GM23338 (cell line): ENCODE measurements around the gene DPH2. TPM values are rescaled to one million over a fixed set of nuclear protein-coding genes. Genes with fewer than 3 reads are reported as not detected.

ENCODE experiments used
- ATAC-seq: fragments of 200-7000 bp; cut with Tn5 transposase; 3 replicates; pipeline ENCODE4 v1.9.1; 2020
- DNase-seq: peaks from one replicate; pipeline ENCODE4 v3.0.0-alpha.2; 2015; ENCODE audit warnings: low spot score
- H2AFZ ChIP-seq: fragments of 200-600 bp; sonication (generic); 2 replicates; pipeline ENCODE4 v1.8.0; 2016; ENCODE audit warnings: antibody characterized with exemption, mild to moderate bottlenecking, moderate library complexity
- H3F3A ChIP-seq: fragments of 200-600 bp; sonication (generic); replicated peaks from 2 replicates; pipeline ENCODE4 v1.8.0; 2017; ENCODE audit warnings: antibody characterized with exemption, mixed run types, low read depth
- H3K27ac ChIP-seq: fragments of 200-600 bp; sonication (generic); 2 replicates; pipeline ENCODE4 v1.6.1; 2016; ENCODE audit warnings: low read depth
- H3K27me3 ChIP-seq: fragments of 200-600 bp; sonication (generic); 2 replicates; pipeline ENCODE4 v1.8.0; 2016; ENCODE audit warnings: mild to moderate bottlenecking, mixed run types, moderate library complexity; ENCODE audit not compliant: insufficient read depth
- H3K36me3 ChIP-seq: fragments of 200-600 bp; sonication (generic); 2 replicates; pipeline ENCODE4 v1.8.0; 2016; ENCODE audit warnings: mild to moderate bottlenecking; ENCODE audit not compliant: insufficient read depth
- H3K4me1 ChIP-seq: fragments of 200-600 bp; sonication (generic); 2 replicates; pipeline ENCODE4 v1.8.0; 2016; ENCODE audit warnings: mild to moderate bottlenecking, moderate library complexity; ENCODE audit not compliant: insufficient read depth
- H3K4me2 ChIP-seq: fragments of 200-600 bp; sonication (generic); 2 replicates; pipeline ENCODE4 v1.7.1; 2017; ENCODE audit warnings: mixed run types
- H3K4me3 ChIP-seq: fragments of 200-600 bp; sonication (generic); 2 replicates; pipeline ENCODE4 v1.6.1; 2016; ENCODE audit warnings: mixed run types
- H3K79me2 ChIP-seq: fragments of 200-600 bp; sonication (generic); replicated peaks from 2 replicates; pipeline ENCODE4 v1.8.0; 2017; ENCODE audit warnings: mild to moderate bottlenecking; ENCODE audit not compliant: insufficient read depth
- H3K9me2 ChIP-seq: fragments of 200-600 bp; sonication (generic); 2 replicates; pipeline ENCODE4 v1.8.0; 2017; ENCODE audit not compliant: insufficient read depth
- H4K20me1 ChIP-seq: fragments of 200-600 bp; sonication (generic); replicated peaks from 2 replicates; pipeline ENCODE4 v1.8.0; 2017; ENCODE audit warnings: mild to moderate bottlenecking; ENCODE audit not compliant: insufficient read depth
- H3K27ac Mint-ChIP-seq: 2 replicates; pipeline ENCODE4 v1.8.0; 2020; ENCODE audit warnings: inconsistent platforms, mild to moderate bottlenecking, moderate library complexity, mixed read lengths
- H3K27me3 Mint-ChIP-seq: 3 replicates; pipeline ENCODE4 v1.8.0; 2022; ENCODE audit warnings: low read depth, mild to moderate bottlenecking, moderate library complexity, mixed read lengths, inconsistent platforms; ENCODE audit not compliant: insufficient read depth, poor library complexity
- H3K36me3 Mint-ChIP-seq: 3 replicates; pipeline ENCODE4 v1.8.0; 2021; ENCODE audit warnings: low read depth, mild to moderate bottlenecking, inconsistent platforms, moderate library complexity, mixed read lengths
- H3K4me1 Mint-ChIP-seq: 3 replicates; pipeline ENCODE4 v1.8.0; 2020; ENCODE audit warnings: mild to moderate bottlenecking, inconsistent platforms, mixed read lengths
- H3K4me3 Mint-ChIP-seq: 3 replicates; pipeline ENCODE4 v1.8.0; 2021; ENCODE audit warnings: moderate library complexity, mild to moderate bottlenecking, inconsistent platforms, mixed read lengths
- H3K9me3 Mint-ChIP-seq: 3 replicates; pipeline ENCODE4 v1.8.0; 2020; ENCODE audit warnings: moderate library complexity, mild to moderate bottlenecking, inconsistent platforms, mixed read lengths
- CREB1 ChIP-seq: fragments of 250-450 bp; sonication (Bioruptor Pico); IDR thresholded peaks from 2 replicates; pipeline ENCODE4 v1.5.0; 2020; ENCODE audit warnings: low read depth, mild to moderate bottlenecking, moderate library complexity
- EZH2 ChIP-seq: fragments of 200-600 bp; sonication (generic); IDR thresholded peaks from one replicate; pipeline ENCODE4 v1.8.0; 2017; ENCODE audit warnings: antibody characterized with exemption, mild to moderate bottlenecking, low read depth; ENCODE audit not compliant: unreplicated experiment
- NANOG ChIP-seq: IDR thresholded peaks from 2 replicates; pipeline ENCODE4 v1.6.1; 2016; ENCODE audit warnings: antibody characterized with exemption, borderline replicate concordance
- POLR2AphosphoS5 ChIP-seq: IDR thresholded peaks from 2 replicates; pipeline ENCODE4 v1.6.1; 2016; ENCODE audit warnings: antibody characterized with exemption, low read depth
- STAT1 ChIP-seq: IDR thresholded peaks from one replicate; pipeline ENCODE4 v1.6.1; 2016; ENCODE audit warnings: antibody characterized with exemption; ENCODE audit not compliant: unreplicated experiment
- ZNF114 ChIP-seq: fragments of 250-450 bp; sonication (Bioruptor Pico); IDR thresholded peaks from 2 replicates; pipeline ENCODE4 v1.5.0; 2020; ENCODE audit warnings: mild to moderate bottlenecking, moderate library complexity
- ZNF331 ChIP-seq: fragments of 250-450 bp; sonication (Bioruptor Pico); IDR thresholded peaks from 2 replicates; pipeline ENCODE4 v1.5.0; 2020; ENCODE audit warnings: low read depth, mild to moderate bottlenecking, moderate library complexity
- polyA plus RNA-seq: library from polyadenylated mRNA; unstranded; fragments of >200 nt; fragmentation: Nextera tagmentation; extraction: Ambion mirVana; gene quantifications from 2 replicates; pipeline ENCODE4 v1.2.1, GENCODE V29; 2016
- total RNA-seq: library from RNA; depleted of rRNA; stranded (reverse); fragments of >200 nt; shearing (Covaris generic); gene quantifications from 2 replicates; pipeline ENCODE4 v1.2.3, GENCODE V29; 2014
- TF ChIP-seq, protein P1 (sequence below), 2 experiments: fragments of 200-600 bp in 1 of 2; sonication (generic) in 1 of 2; conservative IDR thresholded peaks; 2 replicates each; pipeline versions ENCODE4 v1.5.1 to v1.6.1; 2016 to 2017; ENCODE audit warnings: antibody characterized with exemption in 2 of 2, low read depth in 2 of 2, mild to moderate bottlenecking in 2 of 2, moderate library complexity in 1 of 2
- TF ChIP-seq, protein P2 (sequence below): fragments of 250-450 bp; sonication (Bioruptor Pico); IDR thresholded peaks from 2 replicates; pipeline ENCODE4 v1.5.0; 2020; ENCODE audit warnings: mild to moderate bottlenecking, moderate library complexity

Gene DPH2
- total and polyA plus RNA-seq, 2 experiments from 2014 or later, result 32.1 to 90.3 TPM

DNA sequence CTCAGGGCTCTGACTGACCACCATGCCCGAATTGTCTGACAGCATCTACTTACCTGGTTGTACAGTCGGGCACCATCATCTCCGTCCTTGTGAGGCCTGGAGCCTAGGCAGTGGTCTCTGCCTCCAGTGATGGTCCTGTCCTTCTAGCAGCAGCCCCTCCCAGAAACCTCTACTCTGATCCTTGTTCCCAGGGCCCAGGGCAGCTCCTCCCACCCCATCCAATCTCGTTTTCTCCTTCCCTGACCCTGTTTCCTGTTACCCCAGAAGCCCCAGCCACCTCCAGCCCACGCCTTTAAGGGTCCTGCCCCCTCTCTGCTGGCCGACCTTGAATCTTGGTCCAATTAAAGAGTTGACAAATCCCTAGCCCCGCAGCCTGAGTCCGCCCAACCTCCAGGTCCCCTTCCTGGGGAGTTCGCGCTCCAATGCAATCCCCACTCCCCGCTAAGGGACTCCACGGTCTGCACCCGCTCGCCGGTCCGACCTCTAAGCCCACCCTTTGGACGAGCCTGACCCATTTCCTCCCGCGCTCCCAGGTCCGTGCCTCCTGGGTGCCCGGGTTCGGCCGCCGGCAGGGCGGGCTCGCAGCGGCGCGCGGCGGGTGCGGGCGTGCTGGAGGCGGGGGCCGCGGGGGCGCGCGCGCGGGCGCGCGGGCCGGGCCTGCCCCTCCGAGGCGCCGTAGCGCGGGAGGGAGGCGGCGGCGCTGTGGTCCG lies 8.9 kb downstream of the DPH2 start, which contains the start of gene B4GALT2:
TSS of gene B4GALT2 (plus strand) at position 660 of the 710 bp plus-strand sequence. CDS start 1,951 bp downstream, outside the sequence.
- Mint-ChIP-seq H3K27me3 (peaks cover 40% of the 10 kb centered on the region), H3K4me1 (peaks cover 45% of the 10 kb centered on the region), H3K4me3 (peak within 1 kb of the TSS; percentile 90), H3K36me3 (peaks cover 52% of the 10 kb centered on the region), H3K27ac (peak within 1 kb of the TSS; percentile 78), H3K9me3 (no peaks in the 10 kb centered on the region)
- peaks cover 29% of the 10 kb centered on the region; the same call in 1 of the 2 replicates for H3F3A ChIP-seq
- peak within 1 kb of the TSS; percentile 88 for H3K4me3 ChIP-seq
- DNase-seq (peak; percentile 71), ATAC-seq (peak; percentile 8)
- H3K27me3 ChIP-seq, result no peaks in the 10 kb centered on the region
- no peaks in the 10 kb centered on the region for H3K9me2 ChIP-seq
- peaks cover 22% of the 10 kb centered on the region for H3K4me1 ChIP-seq
- H3K4me2 ChIP-seq, result peak within 1 kb of the TSS; percentile 98
- 0 out of 2 replicates have a peak, but pooled peaks cover 7% of the 10 kb centered on the region for H3K36me3 ChIP-seq
- peak within 1 kb of the TSS; percentile 84 for H2AFZ ChIP-seq
- peaks cover 16% of the 10 kb centered on the region for H3K79me2 ChIP-seq
- no peak within 1 kb of the TSS for H3K27ac ChIP-seq
- peaks cover 19% of the 10 kb centered on the region for H4K20me1 ChIP-seq
- no peak for TF ChIP-seq ZNF114 (CRISPR knock-in tag)
- TF ChIP-seq EZH2, result no peak
- TF ChIP-seq, protein P1, sequence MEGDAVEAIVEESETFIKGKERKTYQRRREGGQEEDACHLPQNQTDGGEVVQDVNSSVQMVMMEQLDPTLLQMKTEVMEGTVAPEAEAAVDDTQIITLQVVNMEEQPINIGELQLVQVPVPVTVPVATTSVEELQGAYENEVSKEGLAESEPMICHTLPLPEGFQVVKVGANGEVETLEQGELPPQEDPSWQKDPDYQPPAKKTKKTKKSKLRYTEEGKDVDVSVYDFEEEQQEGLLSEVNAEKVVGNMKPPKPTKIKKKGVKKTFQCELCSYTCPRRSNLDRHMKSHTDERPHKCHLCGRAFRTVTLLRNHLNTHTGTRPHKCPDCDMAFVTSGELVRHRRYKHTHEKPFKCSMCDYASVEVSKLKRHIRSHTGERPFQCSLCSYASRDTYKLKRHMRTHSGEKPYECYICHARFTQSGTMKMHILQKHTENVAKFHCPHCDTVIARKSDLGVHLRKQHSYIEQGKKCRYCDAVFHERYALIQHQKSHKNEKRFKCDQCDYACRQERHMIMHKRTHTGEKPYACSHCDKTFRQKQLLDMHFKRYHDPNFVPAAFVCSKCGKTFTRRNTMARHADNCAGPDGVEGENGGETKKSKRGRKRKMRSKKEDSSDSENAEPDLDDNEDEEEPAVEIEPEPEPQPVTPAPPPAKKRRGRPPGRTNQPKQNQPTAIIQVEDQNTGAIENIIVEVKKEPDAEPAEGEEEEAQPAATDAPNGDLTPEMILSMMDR (conservative IDR thresholded peaks at IDR 0.05; ENCODE audit: low read depth in 2 of 2), result no peak
- TF ChIP-seq POLR2AphosphoS5, result peak; percentile 50; the same call in 1 of the 2 replicates
- TF ChIP-seq ZNF331, result no peak

DNA sequence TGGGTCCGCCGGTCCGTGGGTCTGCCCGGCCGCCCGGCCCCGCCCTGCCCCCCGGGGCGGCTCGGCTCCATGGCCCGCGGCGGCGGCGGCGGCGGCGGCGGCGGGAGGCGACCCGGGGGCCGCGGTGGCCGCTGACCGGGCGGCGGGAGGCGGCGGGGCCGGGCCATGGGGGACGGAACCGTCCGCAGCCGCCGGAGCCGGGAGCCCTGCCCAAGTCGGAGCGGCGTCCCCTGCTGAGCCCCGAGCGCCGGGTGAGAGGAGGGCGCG lies 9.4 kb downstream of the DPH2 start:
- peaks cover 18% of the 10 kb centered on the region for H3K4me1 ChIP-seq
- TF ChIP-seq NANOG (no peak), ZNF114 (CRISPR knock-in tag) (no peak), EZH2 (no peak), STAT1 (no peak), CREB1 (CRISPR knock-in tag) (no peak)
- TF ChIP-seq, protein P2, sequence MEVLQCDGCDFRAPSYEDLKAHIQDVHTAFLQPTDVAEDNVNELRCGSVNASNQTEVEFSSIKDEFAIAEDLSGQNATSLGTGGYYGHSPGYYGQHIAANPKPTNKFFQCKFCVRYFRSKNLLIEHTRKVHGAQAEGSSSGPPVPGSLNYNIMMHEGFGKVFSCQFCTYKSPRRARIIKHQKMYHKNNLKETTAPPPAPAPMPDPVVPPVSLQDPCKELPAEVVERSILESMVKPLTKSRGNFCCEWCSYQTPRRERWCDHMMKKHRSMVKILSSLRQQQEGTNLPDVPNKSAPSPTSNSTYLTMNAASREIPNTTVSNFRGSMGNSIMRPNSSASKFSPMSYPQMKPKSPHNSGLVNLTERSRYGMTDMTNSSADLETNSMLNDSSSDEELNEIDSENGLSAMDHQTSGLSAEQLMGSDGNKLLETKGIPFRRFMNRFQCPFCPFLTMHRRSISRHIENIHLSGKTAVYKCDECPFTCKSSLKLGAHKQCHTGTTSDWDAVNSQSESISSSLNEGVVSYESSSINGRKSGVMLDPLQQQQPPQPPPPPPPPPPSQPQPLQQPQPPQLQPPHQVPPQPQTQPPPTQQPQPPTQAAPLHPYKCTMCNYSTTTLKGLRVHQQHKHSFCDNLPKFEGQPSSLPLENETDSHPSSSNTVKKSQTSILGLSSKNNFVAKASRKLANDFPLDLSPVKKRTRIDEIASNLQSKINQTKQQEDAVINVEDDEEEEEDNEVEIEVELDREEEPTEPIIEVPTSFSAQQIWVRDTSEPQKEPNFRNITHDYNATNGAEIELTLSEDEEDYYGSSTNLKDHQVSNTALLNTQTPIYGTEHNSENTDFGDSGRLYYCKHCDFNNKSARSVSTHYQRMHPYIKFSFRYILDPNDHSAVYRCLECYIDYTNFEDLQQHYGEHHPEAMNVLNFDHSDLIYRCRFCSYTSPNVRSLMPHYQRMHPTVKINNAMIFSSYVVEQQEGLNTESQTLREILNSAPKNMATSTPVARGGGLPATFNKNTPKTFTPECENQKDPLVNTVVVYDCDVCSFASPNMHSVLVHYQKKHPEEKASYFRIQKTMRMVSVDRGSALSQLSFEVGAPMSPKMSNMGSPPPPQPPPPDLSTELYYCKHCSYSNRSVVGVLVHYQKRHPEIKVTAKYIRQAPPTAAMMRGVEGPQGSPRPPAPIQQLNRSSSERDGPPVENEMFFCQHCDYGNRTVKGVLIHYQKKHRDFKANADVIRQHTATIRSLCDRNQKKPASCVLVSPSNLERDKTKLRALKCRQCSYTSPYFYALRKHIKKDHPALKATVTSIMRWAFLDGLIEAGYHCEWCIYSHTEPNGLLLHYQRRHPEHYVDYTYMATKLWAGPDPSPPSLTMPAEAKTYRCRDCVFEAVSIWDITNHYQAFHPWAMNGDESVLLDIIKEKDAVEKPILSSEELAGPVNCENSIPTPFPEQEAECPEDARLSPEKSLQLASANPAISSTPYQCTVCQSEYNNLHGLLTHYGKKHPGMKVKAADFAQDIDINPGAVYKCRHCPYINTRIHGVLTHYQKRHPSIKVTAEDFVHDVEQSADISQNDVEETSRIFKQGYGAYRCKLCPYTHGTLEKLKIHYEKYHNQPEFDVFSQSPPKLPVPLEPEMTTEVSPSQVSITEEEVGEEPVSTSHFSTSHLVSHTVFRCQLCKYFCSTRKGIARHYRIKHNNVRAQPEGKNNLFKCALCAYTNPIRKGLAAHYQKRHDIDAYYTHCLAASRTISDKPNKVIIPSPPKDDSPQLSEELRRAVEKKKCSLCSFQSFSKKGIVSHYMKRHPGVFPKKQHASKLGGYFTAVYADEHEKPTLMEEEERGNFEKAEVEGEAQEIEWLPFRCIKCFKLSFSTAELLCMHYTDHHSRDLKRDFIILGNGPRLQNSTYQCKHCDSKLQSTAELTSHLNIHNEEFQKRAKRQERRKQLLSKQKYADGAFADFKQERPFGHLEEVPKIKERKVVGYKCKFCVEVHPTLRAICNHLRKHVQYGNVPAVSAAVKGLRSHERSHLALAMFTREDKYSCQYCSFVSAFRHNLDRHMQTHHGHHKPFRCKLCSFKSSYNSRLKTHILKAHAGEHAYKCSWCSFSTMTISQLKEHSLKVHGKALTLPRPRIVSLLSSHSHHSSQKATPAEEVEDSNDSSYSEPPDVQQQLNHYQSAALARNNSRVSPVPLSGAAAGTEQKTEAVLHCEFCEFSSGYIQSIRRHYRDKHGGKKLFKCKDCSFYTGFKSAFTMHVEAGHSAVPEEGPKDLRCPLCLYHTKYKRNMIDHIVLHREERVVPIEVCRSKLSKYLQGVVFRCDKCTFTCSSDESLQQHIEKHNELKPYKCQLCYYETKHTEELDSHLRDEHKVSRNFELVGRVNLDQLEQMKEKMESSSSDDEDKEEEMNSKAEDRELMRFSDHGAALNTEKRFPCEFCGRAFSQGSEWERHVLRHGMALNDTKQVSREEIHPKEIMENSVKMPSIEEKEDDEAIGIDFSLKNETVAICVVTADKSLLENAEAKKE (CRISPR knock-in tag), result no peak
- no peaks in the 10 kb centered on the region for H3K9me3 Mint-ChIP-seq

More for the DNA sequence above, 9.4 kb downstream of the DPH2 start:
- Histone ChIP-seq H3K4me2 (peak overlapping the region; percentile 84), H3K9me2 (no peaks in the 10 kb centered on the region), H3K36me3 (0 out of 2 replicates have a peak, but pooled peaks cover 7% of the 10 kb centered on the region), H3F3A (peaks cover 29% of the 10 kb centered on the region; the same call in 1 of the 2 replicates), H3K4me3 (peak overlapping the region; percentile 69), H3K79me2 (peaks cover 16% of the 10 kb centered on the region), H2AFZ (no peak overlapping the region), H3K27ac (no peak overlapping the region), H4K20me1 (peaks cover 19% of the 10 kb centered on the region), H3K27me3 (no peaks in the 10 kb centered on the region)
- peaks cover 40% of the 10 kb centered on the region for H3K27me3 Mint-ChIP-seq
- no peak overlapping the region; the same call in 2 of the 3 replicates for H3K4me3 Mint-ChIP-seq
- H3K4me1 Mint-ChIP-seq, result peaks cover 41% of the 10 kb centered on the region
- peaks cover 49% of the 10 kb centered on the region for H3K36me3 Mint-ChIP-seq
- ATAC-seq (no peak), DNase-seq (no peak)
- H3K27ac Mint-ChIP-seq, result no peak overlapping the region
